ENCODE measurements around the gene CKB.

DNA sequence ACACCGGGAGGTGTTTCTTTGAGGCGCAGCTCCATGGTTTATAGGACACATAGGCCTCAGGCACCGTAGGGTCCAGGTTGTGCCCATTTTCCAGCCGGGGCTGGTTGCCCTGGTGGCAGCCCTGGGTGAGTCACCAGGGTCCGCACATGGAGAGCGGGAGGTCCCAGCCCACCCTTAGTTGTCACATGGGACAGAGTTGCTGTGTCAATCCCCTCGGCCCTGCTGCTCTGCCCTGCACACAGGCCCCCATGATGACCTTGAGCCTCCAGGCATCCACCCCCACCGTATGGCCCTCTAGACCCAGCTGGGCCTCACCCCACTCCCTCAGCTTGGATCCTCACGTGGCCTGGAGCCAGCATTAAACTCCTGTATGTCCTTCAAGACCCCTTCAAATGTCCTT is 14.1 kb upstream of the CKB start:
- TF ChIP-seq TAF1 (conservative IDR thresholded peaks at IDR 0.05) = no peak
- no peak for TF ChIP-seq EGR1 (IDR thresholded peaks at IDR 0.05; ENCODE audit: low read depth in 2 of 2)
- no peak for TF ChIP-seq CTCF (IDR thresholded peaks at IDR 0.05; ENCODE audit: low read depth, low read length, missing input control)

Data from liver (tissue), 3 donors.